Mucosa of stomach (tissue), 1 donor: ENCODE data around the gene GAS7.
A peak's percentile ranks its signal among the peaks of the same experiment; 100 is the strongest.

Source experiments
- H3K27me3 ChIP-seq: one replicate; pipeline ENCODE4 v1.7.0; 2013; ENCODE audit warnings: mild to moderate bottlenecking, low read length; ENCODE audit not compliant: control insufficient read depth, insufficient read depth
- H3K36me3 ChIP-seq: one replicate; pipeline ENCODE4 v1.7.0; 2013; ENCODE audit warnings: low read length; ENCODE audit not compliant: control insufficient read depth, insufficient read depth
- H3K4me1 ChIP-seq: one replicate; pipeline ENCODE4 v1.7.0; 2013; ENCODE audit warnings: mild to moderate bottlenecking, low read length; ENCODE audit not compliant: control insufficient read depth, insufficient read depth
- H3K4me3 ChIP-seq: one replicate; pipeline ENCODE4 v1.7.0; 2013; ENCODE audit warnings: low read length
- H3K9ac ChIP-seq: one replicate; pipeline ENCODE4 v1.7.0; 2013; ENCODE audit warnings: mild to moderate bottlenecking, low read length, moderate library complexity
- H3K9me3 ChIP-seq: one replicate; pipeline ENCODE4 v1.7.0; 2013; ENCODE audit warnings: mild to moderate bottlenecking, low read length, moderate library complexity; ENCODE audit not compliant: control insufficient read depth
- donor health status: Pancreatic carcinoma.

GAS7 gene

GRCh38 chr17:10198509-10199249, at the start of gene GAS7:
Gene GAS7 (minus strand): TSS chr17:10198606.
- no peaks in the 10 kb centered on the region for H3K4me1 ChIP-seq
- H3K9ac ChIP-seq: peak within 1 kb of the TSS; percentile 22
- H3K9me3 ChIP-seq: no peaks in the 10 kb centered on the region
- no peak within 1 kb of the TSS for H3K4me3 ChIP-seq
- no peaks in the 10 kb centered on the region for H3K36me3 ChIP-seq
- peaks cover 15% of the 10 kb centered on the region for H3K27me3 ChIP-seq

- no peaks in the 10 kb centered on the region for H3K36me3 ChIP-seq
Measured at GRCh38 chr17:10247810-10248209, 49.4 kb upstream of the GAS7 start.

GRCh38 chr17:10243883-10244844, 45.8 kb upstream of the GAS7 start:
- no peaks in the 10 kb centered on the region for H3K27me3 ChIP-seq
- H3K4me3 ChIP-seq: no peak overlapping the region
- H3K9ac ChIP-seq: no peak overlapping the region
- no peaks in the 10 kb centered on the region for H3K36me3 ChIP-seq
- H3K4me1 ChIP-seq: no peaks in the 10 kb centered on the region
- H3K9me3 ChIP-seq: no peaks in the 10 kb centered on the region

More at GRCh38 chr17:10247810-10248209, 49.4 kb upstream of the GAS7 start:
- no peak overlapping the region for H3K9ac ChIP-seq
- no peak overlapping the region for H3K4me3 ChIP-seq
- no peaks in the 10 kb centered on the region for H3K27me3 ChIP-seq
- H3K4me1 ChIP-seq: no peaks in the 10 kb centered on the region
- no peaks in the 10 kb centered on the region for H3K9me3 ChIP-seq

GRCh38 chr17:10241781-10242180, 43.4 kb upstream of the GAS7 start:
- Histone ChIP-seq H3K36me3 (no peaks in the 10 kb centered on the region), H3K4me1 (no peaks in the 10 kb centered on the region), H3K27me3 (no peaks in the 10 kb centered on the region)

GRCh38 chr17:10238661-10239060, 40.3 kb upstream of the GAS7 start:
- Histone ChIP-seq H3K4me3 (no peak overlapping the region), H3K9me3 (no peaks in the 10 kb centered on the region), H3K27me3 (no peaks in the 10 kb centered on the region), H3K36me3 (no peaks in the 10 kb centered on the region), H3K9ac (no peak overlapping the region), H3K4me1 (no peaks in the 10 kb centered on the region)

More at GRCh38 chr17:10241781-10242180, 43.4 kb upstream of the GAS7 start:
- H3K9me3 ChIP-seq: no peaks in the 10 kb centered on the region
- no peak overlapping the region for H3K9ac ChIP-seq
- H3K4me3 ChIP-seq: no peak overlapping the region

- no peaks in the 10 kb centered on the region for H3K36me3 ChIP-seq
- no peak overlapping the region for H3K9ac ChIP-seq
- H3K4me3 ChIP-seq: no peak overlapping the region
- no peaks in the 10 kb centered on the region for H3K4me1 ChIP-seq
- H3K27me3 ChIP-seq: no peaks in the 10 kb centered on the region
- H3K9me3 ChIP-seq: no peaks in the 10 kb centered on the region
Measured at GRCh38 chr17:10234033-10234432, 35.6 kb upstream of the GAS7 start.

- Histone ChIP-seq H3K27me3 (no peaks in the 10 kb centered on the region), H3K4me3 (no peak overlapping the region), H3K36me3 (no peaks in the 10 kb centered on the region), H3K4me1 (no peaks in the 10 kb centered on the region), H3K9ac (no peak overlapping the region), H3K9me3 (no peaks in the 10 kb centered on the region)
Measured at GRCh38 chr17:10233161-10233560, 34.8 kb upstream of the GAS7 start.

- no peak overlapping the region for H3K4me3 ChIP-seq
- H3K27me3 ChIP-seq: no peaks in the 10 kb centered on the region
Measured at GRCh38 chr17:10229181-10229580, 30.8 kb upstream of the GAS7 start.

GRCh38 chr17:10226930-10227695, 28.7 kb upstream of the GAS7 start:
- no peaks in the 10 kb centered on the region for H3K27me3 ChIP-seq
- no peaks in the 10 kb centered on the region for H3K36me3 ChIP-seq
- no peak overlapping the region for H3K4me3 ChIP-seq
- H3K9me3 ChIP-seq: no peaks in the 10 kb centered on the region
- no peaks in the 10 kb centered on the region for H3K4me1 ChIP-seq
- H3K9ac ChIP-seq: no peak overlapping the region

More at GRCh38 chr17:10229181-10229580, 30.8 kb upstream of the GAS7 start:
- no peaks in the 10 kb centered on the region for H3K9me3 ChIP-seq
- no peaks in the 10 kb centered on the region for H3K4me1 ChIP-seq
- H3K36me3 ChIP-seq: no peaks in the 10 kb centered on the region
- no peak overlapping the region for H3K9ac ChIP-seq

- Histone ChIP-seq H3K4me3 (no peak overlapping the region), H3K27me3 (no peaks in the 10 kb centered on the region), H3K9ac (no peak overlapping the region), H3K4me1 (no peaks in the 10 kb centered on the region), H3K36me3 (no peaks in the 10 kb centered on the region), H3K9me3 (no peaks in the 10 kb centered on the region)
Measured at GRCh38 chr17:10224582-10225195, 26.3 kb upstream of the GAS7 start.

GRCh38 chr17:10219193-10219592, 20.8 kb upstream of the GAS7 start:
- no peaks in the 10 kb centered on the region for H3K9me3 ChIP-seq
- no peak overlapping the region for H3K4me3 ChIP-seq
- H3K36me3 ChIP-seq: no peaks in the 10 kb centered on the region
- no peak overlapping the region for H3K9ac ChIP-seq
- H3K4me1 ChIP-seq: no peaks in the 10 kb centered on the region
- H3K27me3 ChIP-seq: no peaks in the 10 kb centered on the region
